Measurements from ENCODE around the gene SURF4.
"Not testable (repeated sequence)": the region's sequence is repeated elsewhere in the genome, so short reads cannot be mapped to it uniquely, and the experiment has no call there.

The SURF4 gene

DNA sequence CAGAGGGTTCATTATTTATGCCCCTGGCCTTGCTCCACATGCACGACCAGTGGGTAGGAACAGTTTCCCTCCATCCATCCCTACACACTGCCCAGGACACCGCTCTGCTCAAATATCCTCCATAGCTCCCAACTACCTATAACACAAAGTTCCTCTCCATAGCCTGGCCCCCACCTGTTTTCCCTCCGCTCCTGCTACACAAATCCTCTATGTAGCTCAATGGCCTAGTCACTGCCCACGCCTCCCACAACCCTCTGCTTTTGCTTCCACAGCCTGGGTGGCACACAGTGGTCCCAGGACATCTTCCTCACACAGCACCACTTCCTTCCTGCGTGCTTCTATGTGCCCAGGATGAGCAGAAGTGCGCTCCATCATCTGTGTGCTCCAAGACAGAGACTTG lies 21.5 kb upstream of the SURF4 start:
- no peak for DNase-seq (ENCODE audit: low spot score)

- no peak for DNase-seq (ENCODE audit: low spot score)
Measured at GRCh38 chr9:133396952-133397351, 21.1 kb upstream of the SURF4 start.

DNA sequence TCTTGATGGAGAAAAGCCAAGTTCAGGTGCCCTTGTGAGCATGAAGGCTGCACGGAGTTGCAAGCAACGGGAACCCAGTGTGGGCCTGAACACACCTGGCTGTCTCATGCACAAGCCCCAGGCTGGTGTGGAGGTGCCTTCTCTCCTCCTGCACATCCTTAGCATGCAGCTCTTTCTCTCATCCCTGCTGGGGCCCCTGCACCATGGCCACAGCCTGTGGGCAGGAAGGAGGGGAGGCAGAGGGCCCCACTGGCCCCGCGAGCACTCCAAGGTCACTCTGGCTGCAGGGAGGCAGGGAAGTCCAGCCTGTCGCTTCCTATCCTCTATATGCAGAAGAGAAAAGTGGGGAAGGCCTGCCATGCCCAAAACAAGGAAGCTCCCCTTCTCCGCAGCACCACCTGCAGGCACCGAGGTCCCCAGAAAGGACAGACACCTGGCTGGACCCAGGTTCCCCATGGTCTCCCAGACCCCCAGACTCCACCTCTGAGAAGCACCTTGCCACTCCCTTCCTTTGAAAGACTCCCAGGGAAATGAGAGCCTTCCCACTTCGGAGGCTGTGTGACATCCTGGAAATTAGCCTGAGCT lies 18.9 kb upstream of the SURF4 start:
- no peak for DNase-seq (ENCODE audit: low spot score)

DNA sequence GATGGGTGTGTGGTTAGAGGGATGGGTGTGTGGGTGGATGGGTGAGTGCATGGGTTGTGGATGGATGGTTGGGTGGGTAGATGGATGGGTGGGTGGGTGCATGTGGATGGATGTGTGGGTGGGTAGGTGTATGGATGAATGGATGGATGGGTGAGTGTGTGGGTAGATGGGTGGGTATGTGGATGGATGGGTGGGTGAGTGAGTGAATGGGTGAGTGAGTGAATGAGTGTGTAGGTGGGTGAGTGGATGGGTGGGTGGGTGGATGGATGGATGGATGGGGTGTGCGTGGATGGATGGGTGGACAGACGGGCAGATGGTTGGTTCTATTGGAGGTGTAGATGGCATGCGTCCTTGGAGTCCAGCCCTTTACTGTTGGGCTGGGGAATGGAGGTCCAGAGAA lies 17.5 kb upstream of the SURF4 start:
- DNase-seq (ENCODE audit: low spot score) = no peak

DNA sequence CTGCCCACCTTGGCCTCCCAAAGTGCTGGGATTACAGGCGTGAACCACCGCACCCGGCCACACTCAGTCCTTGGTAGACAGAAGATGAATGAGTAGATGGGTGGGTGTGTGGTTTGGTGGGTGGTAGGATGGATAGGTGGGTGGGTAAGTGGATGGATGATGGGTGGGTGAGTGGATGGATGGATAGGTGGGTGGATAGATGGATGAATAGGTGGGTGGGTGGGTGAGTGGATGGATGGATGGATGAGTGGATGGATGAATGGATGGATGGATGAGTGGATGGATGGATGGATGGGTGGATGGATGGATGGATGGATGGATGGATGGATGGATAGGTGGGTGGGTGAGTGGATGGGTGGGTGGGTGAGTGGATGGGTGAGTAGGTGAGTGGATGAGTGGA lies 16.4 kb upstream of the SURF4 start:
- not testable (repeated sequence) for DNase-seq (ENCODE audit: low spot score)

- not testable (repeated sequence) for DNase-seq (ENCODE audit: low spot score)
Measured at GRCh38 chr9:133391449-133391848, 15.6 kb upstream of the SURF4 start.

GRCh38 chr9:133390713-133391112 lies 14.9 kb upstream of the SURF4 start:
- DNase-seq (ENCODE audit: low spot score) = no peak

GRCh38 chr9:133389562-133389961 lies 13.7 kb upstream of the SURF4 start:
- DNase-seq (ENCODE audit: low spot score) = no peak

- DNase-seq (ENCODE audit: low spot score) = no peak
Measured at GRCh38 chr9:133389025-133389557, 13.2 kb upstream of the SURF4 start.

DNA sequence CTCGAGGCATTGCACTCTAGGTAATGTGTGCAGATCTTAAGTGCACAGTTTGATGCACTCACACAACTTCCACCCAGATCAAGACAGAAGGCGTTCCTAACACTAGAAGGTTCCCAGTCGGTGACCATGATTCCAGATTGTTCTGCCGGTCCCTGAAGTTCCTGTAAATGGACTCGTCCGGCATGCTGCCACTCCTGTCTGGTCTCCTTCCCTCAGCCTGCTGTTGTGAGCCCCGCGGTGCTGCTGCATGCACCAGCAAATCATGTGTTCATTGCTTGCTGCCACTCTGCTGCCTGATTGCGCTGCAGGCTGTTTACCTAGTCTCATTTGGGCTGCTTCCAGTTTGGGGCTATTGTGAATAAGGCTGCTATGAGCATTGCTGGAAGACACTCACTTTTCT lies 11.8 kb upstream of the SURF4 start:
- DNase-seq (ENCODE audit: low spot score) = no peak

DNA sequence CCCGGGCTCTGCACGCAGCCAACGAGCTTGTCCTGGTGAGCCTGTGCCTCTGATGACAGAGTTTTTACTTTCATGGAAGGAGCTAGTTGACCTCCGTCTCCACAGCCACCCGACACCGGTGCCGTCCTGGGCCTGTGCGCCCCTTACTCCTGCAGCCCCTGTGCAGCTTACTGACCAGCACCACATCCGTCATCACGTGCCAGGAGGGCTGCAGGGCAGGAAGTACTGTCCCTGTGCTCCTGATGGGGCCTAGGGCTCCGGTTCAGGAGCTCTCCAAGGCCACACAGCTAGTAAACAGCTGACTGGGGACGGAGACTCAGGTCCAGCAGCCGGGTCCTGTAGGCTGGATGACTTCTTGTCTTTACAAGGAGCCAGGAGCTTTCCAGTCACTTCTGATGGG lies 10.5 kb upstream of the SURF4 start:
- no peak for DNase-seq (ENCODE audit: low spot score)

- no peak for DNase-seq (ENCODE audit: low spot score)
Measured at GRCh38 chr9:133385452-133385851, 9.6 kb upstream of the SURF4 start.

DNA sequence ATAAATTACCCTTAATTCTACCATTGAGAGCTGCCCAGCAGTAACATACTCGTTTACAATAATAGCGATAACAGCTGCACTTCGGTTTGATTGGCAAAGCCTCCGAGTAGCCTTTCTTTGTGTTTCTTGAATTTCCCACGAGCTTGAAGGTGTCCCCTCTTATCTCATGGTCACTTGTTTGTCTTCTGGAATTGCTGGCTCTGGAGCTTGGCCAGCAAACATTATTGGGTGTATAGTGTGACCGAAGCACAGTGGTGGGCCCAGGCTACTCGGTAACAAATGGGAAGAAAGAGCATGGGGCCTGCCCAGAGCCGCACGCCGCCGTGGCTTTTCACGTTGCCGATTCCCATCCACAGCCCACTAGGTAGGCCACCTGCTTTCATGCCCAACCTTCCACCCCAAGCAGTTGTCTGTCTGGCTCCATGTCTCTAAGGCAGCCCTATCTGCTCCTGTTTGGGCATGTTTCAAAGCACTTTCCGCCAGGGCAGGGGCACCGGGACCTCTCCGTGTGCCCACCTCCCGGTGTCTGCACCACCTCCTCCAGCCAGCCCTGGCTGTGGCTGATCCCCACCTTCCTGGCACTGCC lies 9.0 kb upstream of the SURF4 start:
- DNase-seq (ENCODE audit: low spot score) = no peak

- no peak for DNase-seq (ENCODE audit: low spot score)
Measured at GRCh38 chr9:133383438-133383837, 7.6 kb upstream of the SURF4 start.

- DNase-seq (ENCODE audit: low spot score) = no peak
Measured at GRCh38 chr9:133382507-133383141, 6.8 kb upstream of the SURF4 start.

DNA sequence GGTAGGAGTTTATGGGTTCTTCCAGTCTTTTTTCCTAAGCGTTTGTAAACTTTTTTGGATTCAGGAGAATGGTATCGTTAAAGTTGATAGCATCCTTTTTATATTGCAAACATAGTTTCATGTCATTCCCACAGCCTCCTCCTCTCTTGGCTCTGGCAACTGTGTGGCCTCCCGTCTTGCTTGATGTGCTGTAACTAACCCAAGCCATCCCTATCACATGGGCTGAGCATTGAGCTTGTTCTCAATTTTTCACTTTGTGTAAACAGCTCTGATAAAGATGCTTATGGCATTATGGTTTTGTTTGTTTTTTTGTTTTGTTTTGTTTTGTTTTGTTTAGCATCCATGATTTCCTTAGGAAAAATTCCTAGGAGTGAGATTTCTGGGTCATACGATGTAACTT lies 4.9 kb upstream of the SURF4 start:
- DNase-seq (ENCODE audit: low spot score) = no peak

DNA sequence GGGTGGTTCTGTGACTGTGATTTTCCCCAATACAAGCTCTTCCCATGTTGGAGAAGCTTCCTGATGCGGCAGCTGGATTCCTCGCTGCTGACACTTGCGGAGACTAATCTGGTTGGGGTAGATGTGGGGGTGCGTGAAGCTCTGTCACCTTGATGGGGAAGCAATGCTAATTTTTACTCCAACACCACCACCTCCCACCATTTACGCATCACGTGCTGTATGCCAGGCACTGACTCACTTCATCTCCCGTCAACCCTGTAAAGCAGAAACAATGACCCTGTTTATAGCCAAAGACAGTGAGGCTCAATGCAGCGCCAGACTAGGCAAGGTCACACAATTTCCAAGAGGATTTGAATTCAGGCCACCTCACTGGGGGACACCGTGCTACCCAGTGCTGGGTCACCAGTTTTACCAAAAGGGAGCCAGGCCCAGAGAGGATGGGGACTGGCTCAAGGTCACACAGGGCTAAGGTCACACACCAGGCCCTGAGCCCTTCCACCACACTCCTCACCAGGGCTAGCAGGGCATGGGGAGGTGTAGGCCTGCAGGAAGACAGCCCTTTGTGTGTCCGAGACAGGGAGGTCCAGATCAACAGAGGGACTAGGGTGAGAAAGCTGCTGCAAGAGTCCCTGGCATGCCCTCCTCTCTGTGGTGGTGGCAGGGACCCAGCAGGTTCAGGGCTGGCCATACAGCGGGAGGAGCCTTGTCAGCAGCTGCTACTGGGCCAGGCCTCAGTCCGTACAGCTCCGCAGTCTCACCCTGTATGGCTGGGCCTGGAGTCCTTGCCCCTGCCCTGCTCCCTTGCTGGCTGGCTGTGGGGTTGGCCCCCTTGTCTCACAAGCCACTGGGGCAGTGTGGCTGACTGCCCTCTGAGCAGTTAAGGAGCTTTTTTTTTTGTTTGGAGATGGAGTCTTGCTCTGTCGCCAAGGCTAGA lies 3.6 kb upstream of the SURF4 start:
- DNase-seq (ENCODE audit: low spot score) = no peak

DNA sequence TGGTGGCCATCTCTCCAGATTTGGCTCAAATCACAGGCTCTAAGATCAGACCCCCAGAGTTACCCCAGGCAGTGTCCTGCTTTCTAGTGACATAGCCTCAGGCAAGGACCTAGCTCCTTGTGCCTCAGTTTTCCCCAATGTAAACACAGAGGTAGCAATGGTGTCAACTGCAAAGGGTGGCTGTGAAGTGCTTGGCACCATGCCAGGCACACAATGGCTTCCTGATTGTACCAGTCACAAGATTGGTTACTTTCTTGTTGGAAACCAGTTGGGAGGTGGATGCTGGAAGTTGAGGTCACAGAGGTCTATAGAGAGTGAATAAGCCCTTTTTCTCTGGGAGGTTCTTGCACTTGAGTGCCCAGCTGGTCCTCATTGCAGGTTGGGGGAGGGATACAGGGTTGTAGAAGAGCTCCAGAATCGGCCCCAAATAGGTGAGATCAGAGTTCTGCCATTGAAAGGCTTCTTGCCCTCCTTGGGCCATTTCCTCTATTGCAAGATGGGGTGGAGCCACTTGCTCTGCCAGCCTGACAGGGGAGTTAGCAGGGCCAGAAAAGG lies 2.6 kb upstream of the SURF4 start:
- DNase-seq (ENCODE audit: low spot score) = no peak

DNA sequence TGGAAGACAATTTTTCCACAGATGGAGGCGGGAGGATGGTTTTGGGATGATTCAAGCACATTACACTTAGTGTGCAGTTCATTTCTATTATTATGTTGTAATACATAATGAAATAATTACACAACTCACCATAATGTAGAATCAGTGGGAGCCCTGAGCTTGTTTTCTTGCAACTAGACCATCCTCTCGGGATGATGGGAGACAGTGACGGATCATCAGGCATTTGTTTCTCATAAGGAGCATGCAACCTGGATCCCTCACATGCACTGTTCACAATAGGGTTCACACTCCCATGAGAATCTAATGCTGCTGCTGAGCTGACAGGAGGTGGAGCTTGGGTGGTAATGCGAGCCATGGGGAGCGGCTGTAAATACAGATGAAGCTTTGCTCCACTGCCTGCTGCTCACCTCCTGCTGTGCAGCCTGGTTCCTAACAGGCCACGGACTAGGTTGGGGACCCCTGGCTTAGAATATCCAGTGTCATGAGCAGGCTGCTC lies 1.9 kb upstream of the SURF4 start:
- no peak for DNase-seq (ENCODE audit: low spot score)

GRCh38 chr9:133377280-133377679 lies 1.4 kb upstream of the SURF4 start:
- not testable (repeated sequence) for DNase-seq (ENCODE audit: low spot score)

GRCh38 chr9:133375116-133375723 lies 640 bp downstream of the SURF4 start:
- DNase-seq (ENCODE audit: low spot score) = peak; percentile 51
